ENCODE data around the gene RNF113B. TPM values are rescaled to one million over a fixed set of nuclear protein-coding genes. Genes with fewer than 3 reads are reported as not detected.

Gene RNF113B
- polyA plus RNA-seq, 2 of the 4 experiments (the other 2 are of a cell fraction) = not detected

DNA sequence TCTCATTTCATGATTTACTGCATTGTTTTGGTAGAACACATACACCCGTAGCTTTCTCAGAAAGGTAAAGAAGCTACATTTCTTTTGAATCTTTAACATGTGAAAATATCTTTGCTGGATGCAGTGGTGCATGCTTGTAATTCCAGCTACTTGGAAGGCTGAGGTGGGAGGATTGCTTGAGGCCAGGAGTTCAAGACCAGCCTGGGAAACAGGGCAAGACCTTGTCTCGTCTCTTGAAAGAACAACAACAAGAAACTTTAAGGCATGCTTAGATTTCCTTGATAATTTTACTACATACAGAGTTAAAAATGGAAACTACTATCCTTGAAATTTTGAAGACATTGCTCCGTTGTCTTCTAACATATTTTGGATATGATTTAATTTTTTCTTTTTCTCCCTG is 7.7 kb downstream of the RNF113B start:
- Histone ChIP-seq H3K4me2 (no peak overlapping the region), H3K27ac (no peak overlapping the region), H3K4me3 (no peak overlapping the region), H3K9me3 (no peaks in the 10 kb centered on the region), H3K4me1 (peaks cover 23% of the 10 kb centered on the region)
- TF ChIP-seq PHF8 (IDR thresholded peaks at IDR 0.05; ENCODE audit: borderline replicate concordance, low read depth) (no peak), FOSB (CRISPR knock-in tag; IDR thresholded peaks at IDR 0.05) (no peak), HOXA7 (CRISPR knock-in tag; IDR thresholded peaks at IDR 0.05) (no peak), CBX2 (IDR thresholded peaks at IDR 0.05; ENCODE audit: borderline replicate concordance, low read depth) (no peak), ZNF302 (CRISPR knock-in tag; IDR thresholded peaks at IDR 0.05) (no peak)
- no peak for ATAC-seq
- 88% methylated on average over 3 of the region's 3 CpGs for WGBS (ENCODE audit: missing lambda C conversion rate)
- no peak for DNase-seq (ENCODE audit: low read depth in 1 of 2, low spot score in 1 of 2)
- FAIRE-seq = no peak
- CTCF ChIA-PET = no interaction called here
- POLR2A ChIA-PET = no interaction called here

DNA sequence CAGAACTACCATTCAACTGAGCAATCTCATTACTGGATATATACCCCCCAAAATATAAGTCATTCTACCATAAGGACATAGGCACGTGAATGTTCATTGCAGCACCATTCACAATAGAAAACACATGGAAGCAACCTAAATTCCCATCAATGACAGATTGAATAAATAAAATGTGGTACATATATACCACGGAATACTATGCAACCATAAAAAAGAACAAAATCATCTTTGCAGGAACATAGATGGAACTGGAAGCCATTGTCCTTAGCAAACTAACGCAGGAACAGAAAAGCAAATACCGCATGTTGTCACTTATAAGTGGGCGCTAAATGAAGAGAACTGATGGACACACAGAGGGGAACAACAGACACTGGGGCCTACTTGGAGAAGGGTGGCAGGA is 14.1 kb downstream of the RNF113B start:
- 92% methylated on average over 5 of the region's 5 CpGs for WGBS (ENCODE audit: missing lambda C conversion rate)
- TF ChIP-seq ZNF302 (CRISPR knock-in tag; IDR thresholded peaks at IDR 0.05) (no peak), FOSL2 (IDR thresholded peaks at IDR 0.05) (no peak), FOSL2 (CRISPR knock-in tag; IDR thresholded peaks at IDR 0.05) (no peak), ESRRA (IDR thresholded peaks at IDR 0.05; ENCODE audit: borderline replicate concordance, low read length) (no peak), CHD2 (IDR thresholded peaks at IDR 0.05; ENCODE audit: low read length, partially characterized antibody) (no peak), HOXA7 (CRISPR knock-in tag; IDR thresholded peaks at IDR 0.05) (no peak), RARB (CRISPR knock-in tag; IDR thresholded peaks at IDR 0.05) (no peak), MAFK (IDR thresholded peaks at IDR 0.05; ENCODE audit: partially characterized antibody) (no peak), JUNB (IDR thresholded peaks at IDR 0.05) (no peak)
- TF ChIP-seq, protein P1, sequence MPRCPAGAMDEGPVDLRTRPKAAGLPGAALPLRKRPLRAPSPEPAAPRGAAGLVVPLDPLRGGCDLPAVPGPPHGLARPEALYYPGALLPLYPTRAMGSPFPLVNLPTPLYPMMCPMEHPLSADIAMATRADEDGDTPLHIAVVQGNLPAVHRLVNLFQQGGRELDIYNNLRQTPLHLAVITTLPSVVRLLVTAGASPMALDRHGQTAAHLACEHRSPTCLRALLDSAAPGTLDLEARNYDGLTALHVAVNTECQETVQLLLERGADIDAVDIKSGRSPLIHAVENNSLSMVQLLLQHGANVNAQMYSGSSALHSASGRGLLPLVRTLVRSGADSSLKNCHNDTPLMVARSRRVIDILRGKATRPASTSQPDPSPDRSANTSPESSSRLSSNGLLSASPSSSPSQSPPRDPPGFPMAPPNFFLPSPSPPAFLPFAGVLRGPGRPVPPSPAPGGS (IDR thresholded peaks at IDR 0.05) = no peak
- H3K4me1 ChIP-seq = no peaks in the 10 kb centered on the region
- FAIRE-seq (no peak), ATAC-seq (no peak), DNase-seq (ENCODE audit: low read depth in 1 of 2, low spot score in 1 of 2) (no peak)
- ChIA-PET POLR2A (no interaction called here), CTCF (no interaction called here)
- H3K4me3 ChIP-seq = no peak overlapping the region
- H3K27ac ChIP-seq = no peak overlapping the region
- no peaks in the 10 kb centered on the region for H3K9me3 ChIP-seq
- no peak overlapping the region for H3K4me2 ChIP-seq

DNA sequence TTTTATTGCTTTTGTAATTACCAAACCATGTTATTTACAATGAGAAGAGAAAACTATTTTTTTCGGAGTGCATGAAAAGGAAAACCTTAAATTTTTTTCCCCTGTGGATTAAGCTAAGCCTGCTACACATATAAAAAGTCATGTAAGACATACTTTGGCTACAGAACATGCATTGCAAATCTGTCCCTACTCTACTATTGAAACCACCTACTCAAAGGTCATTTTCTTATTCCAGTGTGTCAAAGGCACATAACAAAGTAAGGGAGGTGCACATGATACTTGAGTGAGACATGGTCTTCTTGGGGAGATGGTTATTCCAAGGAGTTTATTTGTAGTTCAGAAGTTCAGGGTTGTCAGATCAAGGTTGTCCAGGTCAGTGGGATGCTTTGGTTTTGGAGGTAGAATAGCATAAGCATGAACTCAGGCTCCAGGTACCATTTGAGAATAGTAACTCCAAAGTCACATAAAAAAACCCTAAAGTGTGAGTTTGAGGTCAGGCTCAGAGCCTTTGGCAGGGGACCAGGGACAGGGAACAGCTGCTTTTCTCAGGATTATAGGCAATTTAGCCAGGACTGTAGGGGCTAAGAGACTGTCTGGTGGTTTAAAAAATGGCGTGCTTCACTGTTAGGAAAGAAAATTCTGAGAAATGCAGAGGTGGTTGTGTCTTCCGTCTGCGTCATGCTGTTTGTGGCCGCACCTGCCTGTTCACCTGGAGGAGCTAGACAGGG is 18.7 kb downstream of the RNF113B start:
- no peaks in the 10 kb centered on the region for H3K9me3 ChIP-seq
- ATAC-seq = no peak
- CTCF ChIA-PET = no interaction called here
- H3K4me3 ChIP-seq = no peak overlapping the region
- no peak for FAIRE-seq
- 96% methylated on average over 5 of the region's 5 CpGs for WGBS (ENCODE audit: missing lambda C conversion rate)
- POLR2A ChIA-PET = no interaction called here
- H3K4me1 ChIP-seq = no peaks in the 10 kb centered on the region
- DNase-seq (ENCODE audit: low read depth in 1 of 2, low spot score in 1 of 2) = no peak
- TF ChIP-seq PHF8 (IDR thresholded peaks at IDR 0.05; ENCODE audit: borderline replicate concordance, low read depth) (no peak), NFE2L2 (conservative IDR thresholded peaks at IDR 0.05; ENCODE audit: low read length) (no peak), EP300 (IDR thresholded peaks at IDR 0.05) (no peak), POLR2AphosphoS2 (conservative IDR thresholded peaks at IDR 0.05; ENCODE audit: low read length) (no peak), CEBPB (IDR thresholded peaks at IDR 0.05) (no peak), KDM5A (IDR thresholded peaks at IDR 0.05) (no peak), ZFP36 (IDR thresholded peaks at IDR 0.05; ENCODE audit: borderline replicate concordance, partially characterized antibody) (no peak)
- TF ChIP-seq, protein P2, sequence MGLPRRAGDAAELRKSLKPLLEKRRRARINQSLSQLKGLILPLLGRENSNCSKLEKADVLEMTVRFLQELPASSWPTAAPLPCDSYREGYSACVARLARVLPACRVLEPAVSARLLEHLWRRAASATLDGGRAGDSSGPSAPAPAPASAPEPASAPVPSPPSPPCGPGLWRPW (IDR thresholded peaks at IDR 0.05) = no peak
- TF ChIP-seq, protein P3, sequence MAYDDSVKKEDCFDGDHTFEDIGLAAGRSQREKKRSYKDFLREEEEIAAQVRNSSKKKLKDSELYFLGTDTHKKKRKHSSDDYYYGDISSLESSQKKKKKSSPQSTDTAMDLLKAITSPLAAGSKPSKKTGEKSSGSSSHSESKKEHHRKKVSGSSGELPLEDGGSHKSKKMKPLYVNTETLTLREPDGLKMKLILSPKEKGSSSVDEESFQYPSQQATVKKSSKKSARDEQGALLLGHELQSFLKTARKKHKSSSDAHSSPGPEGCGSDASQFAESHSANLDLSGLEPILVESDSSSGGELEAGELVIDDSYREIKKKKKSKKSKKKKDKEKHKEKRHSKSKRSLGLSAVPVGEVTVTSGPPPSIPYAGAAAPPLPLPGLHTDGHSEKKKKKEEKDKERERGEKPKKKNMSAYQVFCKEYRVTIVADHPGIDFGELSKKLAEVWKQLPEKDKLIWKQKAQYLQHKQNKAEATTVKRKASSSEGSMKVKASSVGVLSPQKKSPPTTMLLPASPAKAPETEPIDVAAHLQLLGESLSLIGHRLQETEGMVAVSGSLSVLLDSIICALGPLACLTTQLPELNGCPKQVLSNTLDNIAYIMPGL (CRISPR knock-in tag; IDR thresholded peaks at IDR 0.05; ENCODE audit: borderline replicate concordance) = no peak
- TF ChIP-seq, protein P4, sequence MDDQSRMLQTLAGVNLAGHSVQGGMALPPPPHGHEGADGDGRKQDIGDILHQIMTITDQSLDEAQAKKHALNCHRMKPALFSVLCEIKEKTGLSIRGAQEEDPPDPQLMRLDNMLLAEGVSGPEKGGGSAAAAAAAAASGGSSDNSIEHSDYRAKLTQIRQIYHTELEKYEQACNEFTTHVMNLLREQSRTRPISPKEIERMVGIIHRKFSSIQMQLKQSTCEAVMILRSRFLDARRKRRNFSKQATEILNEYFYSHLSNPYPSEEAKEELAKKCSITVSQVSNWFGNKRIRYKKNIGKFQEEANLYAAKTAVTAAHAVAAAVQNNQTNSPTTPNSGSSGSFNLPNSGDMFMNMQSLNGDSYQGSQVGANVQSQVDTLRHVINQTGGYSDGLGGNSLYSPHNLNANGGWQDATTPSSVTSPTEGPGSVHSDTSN (IDR thresholded peaks at IDR 0.05) = no peak
- TF ChIP-seq, protein P5, sequence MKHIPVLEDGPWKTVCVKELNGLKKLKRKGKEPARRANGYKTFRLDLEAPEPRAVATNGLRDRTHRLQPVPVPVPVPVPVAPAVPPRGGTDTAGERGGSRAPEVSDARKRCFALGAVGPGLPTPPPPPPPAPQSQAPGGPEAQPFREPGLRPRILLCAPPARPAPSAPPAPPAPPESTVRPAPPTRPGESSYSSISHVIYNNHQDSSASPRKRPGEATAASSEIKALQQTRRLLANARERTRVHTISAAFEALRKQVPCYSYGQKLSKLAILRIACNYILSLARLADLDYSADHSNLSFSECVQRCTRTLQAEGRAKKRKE (CRISPR knock-in tag; IDR thresholded peaks at IDR 0.05; ENCODE audit: low read depth) = no peak
- H3K4me2 ChIP-seq = no peak overlapping the region
- H3K27ac ChIP-seq = no peak overlapping the region
